Forelimb muscle (tissue), 1 donor: Measurements from ENCODE around the gene UTF1. TPM values are rescaled to one million over a fixed set of nuclear protein-coding genes. Genes with fewer than 3 reads are reported as not detected.

ENCODE experiments used
- DNase-seq: peaks from one replicate; pipeline ENCODE4 v3.0.0-alpha.2; 2013; ENCODE audit warnings: low read depth
- polyA plus RNA-seq: library from polyadenylated mRNA; unstranded; fragments of 120-200 nt; gene quantifications from one replicate; pipeline ENCODE4 v1.2.1, GENCODE V29; 2013; ENCODE audit not compliant: insufficient read length

The UTF1 gene, protein sequence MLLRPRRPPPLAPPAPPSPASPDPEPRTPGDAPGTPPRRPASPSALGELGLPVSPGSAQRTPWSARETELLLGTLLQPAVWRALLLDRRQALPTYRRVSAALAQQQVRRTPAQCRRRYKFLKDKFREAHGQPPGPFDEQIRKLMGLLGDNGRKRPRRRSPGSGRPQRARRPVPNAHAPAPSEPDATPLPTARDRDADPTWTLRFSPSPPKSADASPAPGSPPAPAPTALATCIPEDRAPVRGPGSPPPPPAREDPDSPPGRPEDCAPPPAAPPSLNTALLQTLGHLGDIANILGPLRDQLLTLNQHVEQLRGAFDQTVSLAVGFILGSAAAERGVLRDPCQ
- not detected for polyA plus RNA-seq

DNA sequence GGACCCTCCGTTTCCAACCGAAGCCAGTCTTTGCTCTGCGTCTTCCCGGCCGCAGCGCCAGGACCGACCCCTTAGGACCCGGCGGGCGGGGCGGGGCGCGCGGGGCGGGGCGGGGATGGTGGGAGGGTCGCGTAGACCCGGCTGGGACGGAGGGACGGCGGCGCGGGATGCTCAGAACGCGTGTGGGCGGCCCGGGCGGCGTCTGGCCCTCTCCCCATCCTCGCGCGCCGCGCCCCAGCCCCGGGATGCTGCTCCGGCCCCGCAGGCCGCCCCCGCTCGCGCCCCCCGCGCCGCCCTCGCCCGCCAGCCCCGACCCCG, at the start of gene UTF1:
Gene UTF1, plus strand, starts transcription at position 174 of the 318 bp plus-strand sequence. Its CDS starts 72 bp downstream, at position 246.
- no peak for DNase-seq

DNA sequence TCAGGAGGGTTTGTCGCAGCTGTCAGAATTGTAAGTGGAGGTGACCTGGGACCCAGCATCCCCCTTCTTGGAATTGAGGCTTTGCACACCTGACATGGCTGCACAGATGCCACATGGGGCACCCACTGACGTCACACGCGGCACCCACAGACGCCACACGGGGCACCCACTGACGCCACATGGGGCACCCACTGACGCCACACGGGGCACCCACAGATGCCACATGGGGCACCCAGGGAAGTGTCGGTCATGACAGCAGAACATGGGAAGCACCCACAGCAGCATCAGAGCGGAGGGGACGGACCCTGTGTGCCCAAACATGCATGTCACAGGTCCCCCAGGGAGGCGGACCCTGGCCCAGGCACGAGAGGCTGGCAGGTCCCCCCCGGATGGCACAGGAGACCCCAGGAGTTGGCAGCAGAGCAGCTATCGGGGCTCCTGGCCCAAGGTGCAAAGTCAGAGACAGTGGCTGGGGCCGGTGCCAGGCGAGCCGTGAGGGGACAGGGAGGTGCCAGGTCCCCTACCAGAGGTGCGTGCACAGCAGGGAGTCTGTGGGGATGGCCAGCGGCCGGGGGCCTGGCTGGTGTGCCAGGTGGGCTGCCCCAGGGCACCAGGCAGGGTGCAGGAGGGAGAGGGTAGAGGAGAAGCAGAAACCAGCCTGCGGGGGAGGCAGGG, 48.9 kb upstream of the UTF1 start:
- no peak for DNase-seq

DNA sequence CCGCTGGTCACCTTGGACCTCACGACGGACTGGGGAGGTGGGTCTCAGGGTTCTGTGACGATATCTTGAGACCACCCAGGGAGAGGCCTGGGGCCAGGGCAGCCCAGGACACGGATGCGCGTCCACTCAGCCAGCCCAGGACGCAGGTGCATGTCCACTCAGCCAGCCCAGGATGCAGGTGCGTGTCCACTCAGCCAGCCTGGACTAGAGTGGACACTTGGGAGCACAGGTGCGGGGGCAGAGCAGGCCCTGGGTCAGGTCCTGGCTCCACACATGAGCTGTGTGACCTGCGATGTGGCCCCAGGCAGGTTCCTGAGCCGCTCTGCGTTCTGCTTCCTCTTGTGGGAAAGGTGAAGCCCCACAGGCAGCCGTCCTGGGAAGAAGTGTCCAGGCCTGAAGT, 47.8 kb upstream of the UTF1 start:
- DNase-seq: no peak

DNA sequence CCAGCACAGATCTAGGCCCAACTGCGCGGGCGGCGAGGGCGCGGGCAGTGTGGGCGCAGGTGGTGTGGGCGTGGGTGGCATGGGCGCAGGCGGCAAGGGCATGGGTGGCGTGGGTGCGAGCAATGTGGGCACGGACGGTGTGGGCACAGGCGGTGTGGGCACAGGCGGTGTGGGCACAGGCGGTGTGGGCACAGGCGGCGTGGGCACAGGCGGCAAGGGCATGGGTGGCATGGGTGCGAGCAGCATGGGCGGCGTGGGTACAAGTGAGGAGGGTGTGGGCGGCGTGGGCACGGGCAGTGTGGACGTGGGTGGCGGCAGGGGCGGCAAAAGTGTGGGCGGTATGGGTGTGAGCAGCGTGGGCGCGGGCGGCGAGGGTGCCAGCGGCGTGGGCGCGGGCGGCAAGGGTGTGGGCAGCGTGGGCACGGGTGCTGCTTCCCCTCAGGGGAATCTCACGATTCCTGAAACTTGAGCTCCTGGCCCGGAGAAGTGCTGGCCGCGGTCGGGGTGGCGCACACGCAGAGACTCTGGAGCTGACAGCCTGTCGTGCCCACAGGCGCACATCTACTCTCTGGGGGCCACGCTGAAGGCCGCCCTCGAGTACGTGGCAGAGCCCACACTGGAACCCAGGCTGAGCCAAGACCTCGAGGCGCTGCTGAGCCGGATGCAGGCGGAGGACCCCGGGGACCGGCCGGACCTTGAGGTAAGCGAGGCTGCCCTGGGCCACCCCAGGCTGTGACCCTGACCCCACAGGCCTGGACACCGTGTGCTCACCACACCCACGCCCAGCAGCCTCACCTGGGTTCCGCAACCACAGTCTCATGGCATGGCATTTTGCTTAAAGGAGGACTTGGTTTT, 47.0 kb upstream of the UTF1 start:
- DNase-seq: no peak

DNA sequence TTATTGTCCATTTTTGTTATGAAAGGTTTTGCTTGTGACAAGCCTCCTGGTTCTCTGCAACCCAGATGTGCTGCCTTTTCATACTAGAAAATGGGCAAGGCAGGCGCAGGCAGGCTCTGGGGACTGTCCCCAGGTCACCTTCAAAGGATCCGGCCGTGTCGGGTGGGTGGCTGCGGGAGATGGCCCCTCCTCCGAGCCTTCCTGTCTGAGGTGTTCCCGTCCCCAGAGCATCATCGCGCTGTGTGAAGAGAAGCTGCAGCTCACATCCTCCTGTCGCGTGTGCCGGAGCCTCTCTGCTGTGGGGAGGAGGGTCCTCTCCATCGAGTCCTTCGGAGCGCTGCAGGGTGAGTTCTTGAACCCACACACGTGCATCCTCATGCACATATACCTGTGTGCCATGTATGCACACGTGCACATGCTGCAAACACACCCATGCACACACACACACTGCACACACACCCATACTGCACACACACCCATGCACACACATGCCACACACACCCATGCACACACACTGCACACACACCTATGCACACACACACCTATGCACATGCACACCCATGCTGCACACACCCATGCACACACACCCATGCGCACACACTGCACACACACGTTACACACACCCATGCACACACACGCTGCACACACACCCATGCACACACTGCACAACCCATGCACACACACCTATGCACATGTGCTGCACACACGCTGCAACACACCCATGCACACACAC, 46.2 kb upstream of the UTF1 start:
- DNase-seq: no peak

DNA sequence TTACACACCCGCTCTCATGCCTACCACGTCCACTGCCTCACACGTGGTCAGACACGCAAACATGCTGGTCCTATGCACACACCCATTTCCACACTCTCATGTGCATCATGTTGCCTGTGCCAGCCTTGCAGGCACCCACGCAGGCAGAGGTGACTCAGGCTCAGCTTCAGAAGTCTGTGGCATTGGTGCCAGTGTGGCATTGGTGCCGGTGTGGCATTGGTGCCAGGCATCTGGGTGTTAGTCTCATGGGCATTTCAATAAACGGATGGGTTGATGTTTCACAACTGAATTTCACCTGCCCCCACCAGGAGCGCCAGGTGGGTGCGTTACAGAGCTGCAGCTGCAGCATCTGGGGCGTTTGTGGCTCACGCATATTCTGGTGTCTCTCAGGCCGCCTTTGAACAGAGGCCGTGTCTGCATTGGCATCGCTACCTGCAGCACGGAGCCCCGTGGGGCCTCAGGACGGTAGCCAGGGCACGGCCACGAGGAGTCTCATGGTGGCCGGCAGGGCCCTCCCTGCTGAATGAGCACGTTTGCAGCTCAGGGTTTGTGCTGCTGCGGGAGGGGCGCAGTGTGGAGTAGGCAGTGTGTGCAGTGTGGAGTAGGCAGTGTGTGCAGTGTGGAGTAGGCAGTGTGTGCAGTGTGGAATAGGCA, 45.3 kb upstream of the UTF1 start:
- DNase-seq: no peak

DNA sequence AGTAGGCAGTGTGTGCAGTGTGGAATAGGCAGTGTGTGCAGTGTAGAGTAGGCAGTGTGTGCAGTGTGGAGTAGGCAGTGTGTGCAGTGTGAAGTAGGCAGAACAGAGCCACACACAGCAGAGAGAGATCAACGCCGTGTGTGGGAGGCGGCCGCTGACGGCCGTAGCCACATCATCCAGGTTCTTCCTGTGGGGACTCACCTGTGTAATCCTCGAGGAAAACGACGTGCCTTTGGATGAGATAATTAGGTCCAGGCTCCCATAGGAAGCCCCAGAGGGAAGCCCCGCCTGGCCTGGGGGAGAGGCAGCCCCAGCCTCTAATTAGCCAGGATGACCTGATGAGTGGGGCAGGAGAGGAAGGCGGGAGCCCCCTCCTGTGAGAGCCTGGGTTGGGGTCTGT, 44.6 kb upstream of the UTF1 start:
- DNase-seq: no peak

DNA sequence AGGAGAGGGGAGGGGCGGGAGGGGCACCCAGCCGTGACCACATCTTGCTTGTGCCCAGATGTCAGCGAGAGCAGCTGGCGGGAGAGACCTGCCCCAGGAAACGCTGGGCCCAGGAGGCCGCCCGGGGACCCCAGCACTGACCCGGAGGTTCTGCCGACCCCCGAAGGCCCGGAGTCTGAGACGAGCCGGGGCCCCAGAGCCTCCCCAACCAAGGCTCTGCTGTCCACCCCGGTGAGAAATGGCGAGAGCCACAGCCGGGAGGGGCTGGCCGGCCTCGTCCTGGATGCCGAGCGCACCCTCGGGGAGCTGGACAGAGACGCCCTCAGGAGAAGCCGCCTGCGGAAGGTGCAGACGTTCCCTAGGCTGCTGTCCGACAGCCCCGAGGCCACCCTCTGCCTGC, 44.1 kb upstream of the UTF1 start:
- DNase-seq: no peak

DNA sequence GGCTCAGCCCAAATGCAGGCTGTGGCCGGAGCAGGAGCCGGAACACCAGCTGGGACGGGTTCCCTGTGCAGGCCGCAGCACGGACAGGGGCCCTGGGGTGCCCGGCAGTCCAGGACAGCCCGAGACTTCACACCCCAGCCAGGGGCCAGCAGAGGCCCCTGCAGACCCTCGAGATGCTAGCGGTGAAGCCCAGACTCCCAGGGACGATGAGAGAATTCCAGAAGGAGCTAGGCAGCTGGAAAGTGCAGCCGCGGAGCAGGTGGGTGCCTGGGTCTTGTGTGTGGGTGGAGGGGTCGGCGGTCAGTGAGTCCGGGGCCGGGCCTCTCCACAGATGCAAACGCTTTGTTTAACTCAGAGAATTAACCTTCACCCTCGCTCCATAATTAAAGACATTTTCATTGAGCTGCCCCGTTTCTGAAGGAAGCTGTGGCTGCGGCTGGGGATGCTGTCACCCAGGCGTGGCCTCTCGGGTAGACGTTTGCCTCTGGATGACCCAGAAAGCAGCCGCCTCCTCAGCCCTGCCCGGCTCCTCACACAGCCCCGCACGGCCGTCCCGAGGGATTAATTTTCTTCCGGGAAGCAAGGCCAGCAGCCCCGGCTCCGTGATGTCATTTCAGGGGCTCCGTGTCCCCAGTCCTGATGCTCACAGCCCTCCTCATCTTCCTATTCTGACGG, 43.5 kb upstream of the UTF1 start:
- no peak for DNase-seq

DNA sequence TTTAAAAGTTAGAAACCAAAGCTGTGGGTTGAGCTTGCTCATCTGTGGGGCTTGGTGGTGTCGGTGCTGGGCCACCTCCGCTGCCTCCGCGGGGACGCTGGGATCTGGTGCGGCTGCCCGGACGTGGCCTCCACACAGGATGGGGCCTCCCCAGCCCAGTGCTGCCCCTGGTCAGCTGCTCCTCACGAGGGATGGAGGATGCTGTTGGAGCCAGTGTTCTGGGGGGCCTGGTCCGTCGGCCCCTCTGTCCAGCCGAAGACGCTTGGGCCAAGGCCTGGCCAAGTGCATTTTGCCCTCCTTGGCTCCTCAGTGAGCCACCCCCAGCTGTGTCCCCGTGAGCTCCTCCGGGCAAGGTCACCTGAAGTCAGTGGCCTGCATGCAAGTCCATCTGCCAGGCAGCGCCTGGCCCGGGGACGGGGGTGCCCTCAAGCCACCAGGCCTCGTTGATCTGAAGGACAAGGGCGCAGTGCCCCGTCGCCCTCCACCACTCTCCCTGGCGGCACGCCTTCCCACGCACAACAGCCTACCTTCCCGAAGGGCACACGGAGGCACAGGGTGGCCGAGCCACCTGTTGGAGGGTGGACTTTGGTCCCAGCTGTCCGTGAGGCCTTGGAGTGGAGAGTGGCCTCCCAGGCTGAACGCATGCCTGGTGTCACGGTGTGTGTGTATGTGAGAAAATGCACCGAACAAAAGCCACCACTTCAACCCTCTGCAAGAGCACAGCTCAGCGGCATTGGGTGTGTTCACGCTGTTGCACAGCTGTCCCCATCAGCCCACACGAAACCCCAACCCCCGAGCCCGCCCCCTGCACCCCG, 42.7 kb upstream of the UTF1 start:
- DNase-seq: no peak

DNA sequence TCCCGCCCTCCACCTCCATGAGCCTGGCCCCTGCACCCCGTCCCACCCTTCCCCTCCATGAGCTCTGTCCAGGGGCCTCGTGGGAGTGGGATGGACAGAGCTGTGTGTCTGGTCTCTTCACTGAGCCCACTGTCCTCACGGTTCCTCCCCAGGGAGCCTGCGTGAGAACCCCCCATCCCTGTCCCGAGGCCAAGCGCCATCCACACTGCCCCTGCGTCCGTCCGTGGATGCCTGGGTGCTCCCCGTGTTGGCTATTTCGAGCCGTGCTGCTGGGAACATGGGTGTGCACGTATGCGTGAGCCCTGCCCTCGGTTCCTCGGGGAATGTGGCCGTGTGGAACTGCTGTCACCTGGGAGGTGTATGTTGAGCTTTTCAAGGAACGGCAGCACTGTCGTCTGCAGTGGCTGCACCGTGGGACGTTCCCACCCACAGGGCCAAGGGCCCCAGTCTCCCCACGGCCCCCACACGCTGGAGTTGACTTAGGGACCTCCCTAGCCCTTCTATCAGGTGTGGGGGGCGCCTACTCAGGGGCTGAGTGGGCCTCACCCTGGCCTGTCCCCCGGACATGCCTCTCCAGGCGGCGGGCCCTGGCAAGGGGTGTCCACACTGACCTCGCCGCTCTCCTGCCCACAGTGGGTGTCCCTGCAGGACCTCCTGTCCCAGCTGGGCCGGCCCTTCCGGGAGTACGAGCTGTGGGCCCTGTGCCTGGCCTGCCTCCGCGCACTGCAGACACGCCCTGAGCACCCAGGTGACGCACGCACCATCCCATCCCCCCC, 41.9 kb upstream of the UTF1 start:
- DNase-seq: no peak

DNA sequence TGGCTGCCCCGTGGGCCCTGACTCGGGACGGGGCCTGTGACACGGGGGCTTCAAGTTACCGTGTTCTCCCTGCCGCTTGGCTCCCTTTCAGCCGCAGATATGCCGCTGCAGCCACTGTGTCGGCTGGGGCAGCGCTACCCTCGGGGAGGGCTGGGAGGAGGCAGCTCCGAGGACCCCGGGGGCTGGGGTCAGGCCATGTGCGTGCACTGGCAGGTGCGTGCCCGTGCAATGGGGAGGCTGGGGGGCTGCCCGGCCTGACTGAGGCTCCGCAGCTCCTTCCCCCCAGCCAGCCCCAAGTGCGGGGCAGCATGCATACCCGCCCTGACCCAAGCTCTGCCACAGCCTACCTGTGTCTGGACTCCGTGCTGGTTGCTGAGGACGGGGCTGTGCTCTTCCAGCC, 40.8 kb upstream of the UTF1 start:
- no peak for DNase-seq

DNA sequence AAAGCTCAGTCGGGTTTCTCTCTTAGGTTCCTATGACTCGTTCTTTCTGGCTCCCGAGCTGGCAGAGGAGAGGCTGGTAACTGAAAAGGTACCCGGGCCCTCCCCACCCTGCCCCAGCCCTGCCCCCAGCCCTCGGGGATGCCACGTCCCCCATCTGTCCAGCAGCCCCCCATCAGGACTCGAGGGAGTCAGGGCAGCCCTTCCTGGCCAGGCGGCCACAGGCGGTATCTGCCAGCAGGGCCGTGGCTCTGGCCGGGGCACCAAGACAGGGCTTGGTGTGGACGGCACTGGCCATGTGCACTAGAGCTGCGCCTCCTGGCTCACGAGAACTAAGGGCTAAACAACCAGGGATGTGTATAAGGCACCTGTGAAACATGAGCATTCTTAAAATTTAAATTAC, 40.3 kb upstream of the UTF1 start:
- no peak for DNase-seq

DNA sequence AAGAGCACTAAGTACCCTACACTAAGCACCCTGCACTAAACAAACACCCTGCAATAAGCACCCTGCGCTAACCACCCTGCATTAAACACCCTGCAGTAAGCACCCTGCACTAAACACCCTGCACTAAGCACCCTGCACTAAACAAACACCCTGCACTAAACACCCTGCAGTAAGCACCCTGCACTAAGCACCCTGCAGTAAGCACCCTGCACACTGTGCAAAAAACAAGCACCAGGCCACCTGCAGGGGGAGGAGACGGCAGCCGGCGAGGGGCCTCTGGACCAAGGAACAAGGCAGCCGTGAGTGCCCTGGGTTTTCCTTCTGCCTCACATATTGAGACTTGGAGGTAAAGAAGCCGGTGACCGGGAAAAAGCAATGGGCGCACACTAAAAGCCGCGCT, 39.8 kb upstream of the UTF1 start:
- DNase-seq: no peak

DNA sequence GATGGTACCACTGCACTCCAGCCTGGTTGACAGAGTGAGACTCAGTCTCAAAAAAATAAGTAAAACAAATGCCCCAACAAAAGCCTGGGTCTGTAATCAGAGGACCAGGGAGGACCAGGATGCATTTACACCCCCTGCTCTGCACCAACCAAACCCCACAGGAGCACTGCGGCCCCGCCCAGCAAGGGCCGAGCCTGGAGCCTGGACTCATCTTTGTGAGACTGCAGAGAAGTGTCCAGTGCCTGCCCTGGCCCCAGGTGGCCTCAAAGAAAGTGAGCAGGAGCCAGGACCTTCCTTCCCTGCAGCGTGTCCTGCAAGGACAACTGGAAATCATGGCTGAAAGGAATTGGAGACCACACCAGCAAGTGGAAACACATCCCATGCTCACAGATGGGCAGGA, 38.4 kb upstream of the UTF1 start:
- DNase-seq: no peak

DNA sequence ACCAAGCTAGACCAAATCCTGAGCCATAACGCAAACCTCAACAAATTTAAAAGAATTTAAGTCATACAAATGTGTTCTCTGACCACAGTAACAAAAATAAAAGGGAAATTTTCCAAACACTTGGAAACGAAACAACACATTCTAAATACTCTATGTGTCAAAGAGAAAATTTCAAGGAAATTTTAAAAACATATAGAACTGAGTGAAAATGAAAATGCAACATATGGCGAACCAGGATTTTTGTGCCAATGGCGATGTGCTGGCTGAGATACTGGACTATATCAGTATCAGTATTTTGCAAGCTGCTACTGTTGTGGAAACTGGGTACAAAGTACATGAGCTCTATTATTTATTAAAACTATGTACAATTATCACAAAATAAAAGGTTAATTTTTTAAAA, 35.9 kb upstream of the UTF1 start:
- DNase-seq: no peak

DNA sequence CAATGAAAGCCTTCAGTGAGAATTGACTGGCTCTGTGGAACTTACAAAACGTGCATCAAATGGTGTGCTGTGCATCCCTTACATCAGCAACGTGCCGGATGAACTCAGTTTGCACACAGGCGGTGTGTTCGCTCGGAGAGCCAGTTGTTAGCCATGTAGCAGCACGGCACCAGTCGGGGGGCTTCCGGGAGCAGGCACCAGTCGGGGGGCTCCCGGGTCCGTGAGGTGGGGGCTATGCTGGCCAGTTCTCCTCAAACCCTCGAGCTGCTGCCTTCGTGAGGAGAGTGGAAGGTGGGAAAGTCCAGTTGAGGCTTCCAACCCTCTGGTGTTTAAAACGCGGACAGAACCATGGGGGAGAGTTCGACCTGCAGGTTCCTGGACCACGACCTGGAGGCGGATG, 34.9 kb upstream of the UTF1 start:
- no peak for DNase-seq

DNA sequence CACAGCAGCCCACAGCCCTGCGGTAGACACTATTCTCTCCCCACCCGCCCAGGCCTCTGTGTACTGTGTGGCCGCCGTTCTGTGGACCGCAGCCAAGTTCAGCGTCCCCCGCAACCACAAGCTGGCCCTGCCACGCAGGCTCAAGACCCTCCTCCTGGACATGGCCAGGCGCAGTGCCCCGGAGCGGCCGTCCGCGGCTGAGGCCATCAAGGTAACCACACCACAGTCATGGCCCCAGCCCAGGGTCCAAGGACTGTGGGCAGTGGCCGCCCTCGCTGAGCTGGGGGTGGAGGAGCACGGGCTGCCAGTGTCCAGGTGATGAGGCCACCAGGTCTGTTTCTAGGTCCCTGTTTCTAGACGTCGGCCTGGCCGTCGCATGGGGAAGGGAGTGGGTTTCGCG, 34.4 kb upstream of the UTF1 start:
- no peak for DNase-seq

DNA sequence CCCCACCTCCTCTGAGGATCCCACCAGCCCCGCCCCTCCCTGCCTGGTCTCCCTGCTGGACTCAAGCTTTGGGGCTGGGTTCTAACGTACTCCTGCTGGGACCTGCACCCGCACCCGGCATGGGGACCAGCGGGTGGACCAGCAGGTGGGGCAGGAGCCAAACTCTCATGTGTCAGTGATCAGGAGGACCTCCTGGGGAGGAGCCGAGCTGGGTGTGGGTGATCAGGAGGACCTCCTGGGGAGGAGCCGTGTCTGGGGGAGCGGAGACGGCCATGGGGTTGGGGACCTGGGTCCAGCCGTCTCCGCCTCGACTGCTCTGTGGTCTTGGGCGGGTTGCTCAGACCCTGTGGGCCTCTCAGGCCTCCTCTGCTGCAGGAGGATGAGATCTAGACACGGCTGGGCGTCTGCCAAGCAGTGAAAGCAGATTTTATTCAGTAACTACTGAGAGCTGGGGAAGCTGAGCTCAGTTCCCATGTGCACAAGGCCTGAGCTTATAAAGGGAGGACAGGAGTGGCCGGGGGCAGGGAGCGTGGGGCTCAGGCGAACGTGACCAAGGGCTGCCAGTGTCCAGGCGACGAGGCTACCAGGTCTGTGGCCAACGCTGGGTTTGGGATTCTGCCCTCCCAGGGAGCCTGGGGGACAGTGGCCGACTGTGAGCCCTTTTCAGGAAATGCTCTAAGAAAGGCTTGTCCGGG, 33.6 kb upstream of the UTF1 start:
- DNase-seq: peak; percentile 29
